DMS153 treated with DMSO at 0.1 percent for 48 hours (cell line): ENCODE data around the gene CNGA3.
A peak's percentile ranks its signal among the peaks of the same experiment; 100 is the strongest.

ENCODE experiments used
- DNase-seq: peaks from one replicate; lab custom pipeline; 2025; ENCODE audit not compliant: unreplicated experiment; lab: John Stamatoyannopoulos, UW

Gene CNGA3

GRCh38 chr2:98376301-98376910, 30.1 kb downstream of the CNGA3 start:
- no peak for DNase-seq

GRCh38 chr2:98376996-98377395, 30.7 kb downstream of the CNGA3 start:
- DNase-seq, result no peak

GRCh38 chr2:98377544-98377943, 31.3 kb downstream of the CNGA3 start:
- DNase-seq, result no peak

GRCh38 chr2:98378196-98378595, 31.9 kb downstream of the CNGA3 start:
- no peak for DNase-seq

GRCh38 chr2:98378901-98379300, 32.6 kb downstream of the CNGA3 start:
- DNase-seq, result peak; percentile 11

GRCh38 chr2:98379311-98380202, 33.3 kb downstream of the CNGA3 start:
- DNase-seq, result no peak

- no peak for DNase-seq
Measured at GRCh38 chr2:98380203-98380535, 33.9 kb downstream of the CNGA3 start.

GRCh38 chr2:98381494-98381893, 35.2 kb downstream of the CNGA3 start:
- DNase-seq, result no peak

- no peak for DNase-seq
Measured at GRCh38 chr2:98382086-98382485, 35.8 kb downstream of the CNGA3 start.

GRCh38 chr2:98382739-98383138, 36.5 kb downstream of the CNGA3 start:
- DNase-seq, result no peak

GRCh38 chr2:98383166-98383565, 36.9 kb downstream of the CNGA3 start:
- DNase-seq, result no peak

- DNase-seq, result peak; percentile 58
Measured at GRCh38 chr2:98385050-98385699, 38.9 kb downstream of the CNGA3 start.

GRCh38 chr2:98387478-98387877, 41.2 kb downstream of the CNGA3 start:
- DNase-seq, result no peak

- DNase-seq, result no peak
Measured at GRCh38 chr2:98388081-98388480, 41.8 kb downstream of the CNGA3 start.

GRCh38 chr2:98388601-98389250, 42.5 kb downstream of the CNGA3 start:
- no peak for DNase-seq

GRCh38 chr2:98389251-98389605, 43.0 kb downstream of the CNGA3 start:
- DNase-seq, result no peak

- DNase-seq, result no peak
Measured at GRCh38 chr2:98390571-98391476, 44.6 kb downstream of the CNGA3 start.

- no peak for DNase-seq
Measured at GRCh38 chr2:98391581-98392270, 45.5 kb downstream of the CNGA3 start.

- no peak for DNase-seq
Measured at GRCh38 chr2:98393354-98393753, 47.1 kb downstream of the CNGA3 start.

GRCh38 chr2:98394595-98395153, 48.4 kb downstream of the CNGA3 start:
- no peak for DNase-seq
